NCI-H226 (cell line): Measurements from ENCODE around the gene KRT85.
"Not testable (repeated sequence)": the region's sequence is repeated elsewhere in the genome, so short reads cannot be mapped to it uniquely, and the experiment has no call there.

Source experiments
- DNase-seq: peaks from one replicate; pipeline ENCODE4 v3.0.0-alpha.2; 2015

KRT85 gene

GRCh38 chr12:52366738-52367485, at the start of gene KRT85:
Gene KRT85, minus strand, starts transcription at chr12:52367481. Its CDS starts 76 bp downstream, at chr12:52367405.
- DNase-seq: no peak

GRCh38 chr12:52416795-52417194, 49.5 kb upstream of the KRT85 start:
- DNase-seq: no peak

- DNase-seq: peak; percentile 47
Observed at GRCh38 chr12:52415870-52416750, 48.8 kb upstream of the KRT85 start.

- DNase-seq: no peak
Observed at GRCh38 chr12:52414936-52415335, 47.7 kb upstream of the KRT85 start.

GRCh38 chr12:52413782-52414345, 46.6 kb upstream of the KRT85 start:
- DNase-seq: no peak

- no peak for DNase-seq
Observed at GRCh38 chr12:52413202-52413601, 45.9 kb upstream of the KRT85 start.

GRCh38 chr12:52411815-52412214, 44.5 kb upstream of the KRT85 start:
- DNase-seq: no peak

GRCh38 chr12:52410589-52411248, 43.4 kb upstream of the KRT85 start:
- not testable (repeated sequence) for DNase-seq

- DNase-seq: no peak
Observed at GRCh38 chr12:52407918-52408317, 40.6 kb upstream of the KRT85 start.

- DNase-seq: no peak
Observed at GRCh38 chr12:52405922-52406385, 38.7 kb upstream of the KRT85 start, which contains the start of gene KRT82. Gene KRT82, minus strand, starts transcription at chr12:52406335. Its CDS starts 58 bp downstream, at chr12:52406277.

- no peak for DNase-seq
Observed at GRCh38 chr12:52404951-52405350, 37.7 kb upstream of the KRT85 start.

GRCh38 chr12:52403561-52403960, 36.3 kb upstream of the KRT85 start:
- no peak for DNase-seq

GRCh38 chr12:52402873-52403540, 35.7 kb upstream of the KRT85 start:
- DNase-seq: no peak

GRCh38 chr12:52402377-52402776, 35.1 kb upstream of the KRT85 start:
- no peak for DNase-seq

GRCh38 chr12:52401926-52402325, 34.6 kb upstream of the KRT85 start:
- DNase-seq: no peak

- DNase-seq: no peak
Observed at GRCh38 chr12:52401526-52401925, 34.2 kb upstream of the KRT85 start.

GRCh38 chr12:52400906-52401305, 33.6 kb upstream of the KRT85 start:
- DNase-seq: no peak

- DNase-seq: no peak
Observed at GRCh38 chr12:52399756-52400155, 32.5 kb upstream of the KRT85 start.

- DNase-seq: no peak
Observed at GRCh38 chr12:52398176-52398575, 30.9 kb upstream of the KRT85 start.

GRCh38 chr12:52396656-52397055, 29.4 kb upstream of the KRT85 start:
- no peak for DNase-seq

GRCh38 chr12:52395761-52396434, 28.6 kb upstream of the KRT85 start:
- peak; percentile 37 for DNase-seq
